HepG2 (cell line): Measurements from ENCODE around the gene ZNF48. TPM values are rescaled to one million over a fixed set of nuclear protein-coding genes. Genes with fewer than 3 reads are reported as not detected.

ENCODE experiments used
- ARID4A ChIP-seq: sonication (generic); formaldehyde crosslinking; IDR thresholded peaks from 2 replicates; pipeline ENCODE4 v1.5.0; 2020; ENCODE audit warnings: mild to moderate bottlenecking, missing genetic modification reagents, borderline replicate concordance
- EP300 ChIP-seq, 3 experiments: sonication (generic) in 1 of 3; formaldehyde crosslinking in 1 of 3; IDR thresholded peaks; 2 replicates each; pipeline versions ENCODE4 v1.5.1 to v1.6.1; 2011 to 2020; ENCODE audit warnings: low read depth in 2 of 3, low read length in 2 of 3, borderline replicate concordance in 1 of 3, improper control_type of control experiment in 1 of 3, mild to moderate bottlenecking in 1 of 3, missing genetic modification reagents in 1 of 3, moderate library complexity in 1 of 3
- ETV6 ChIP-seq: sonication (generic); formaldehyde crosslinking; conservative IDR thresholded peaks from 2 replicates; pipeline ENCODE4 v1.4.0; 2020; ENCODE audit warnings: missing genetic modification reagents
- GABPA ChIP-seq, 2 experiments: IDR thresholded peaks; 2 replicates each; pipeline ENCODE4 v1.6.1; 2011 to 2016; ENCODE audit warnings: low read depth in 2 of 2, low read length in 1 of 2, missing biosample characterization in 1 of 2, missing genetic modification characterization in 1 of 2
- HIVEP1 ChIP-seq: sonication (generic); formaldehyde crosslinking; IDR thresholded peaks from 2 replicates; pipeline ENCODE4 v1.4.0; 2020; ENCODE audit warnings: mild to moderate bottlenecking, missing genetic modification reagents
- HNF4G ChIP-seq, 2 experiments: sonication (generic) in 1 of 2; formaldehyde crosslinking in 1 of 2; IDR thresholded peaks; 2 replicates each; pipeline versions ENCODE4 v1.4.0 to v1.6.1; 2011 to 2020; ENCODE audit warnings: borderline replicate concordance in 2 of 2, low read depth in 2 of 2, mild to moderate bottlenecking in 2 of 2, low read length in 1 of 2, missing genetic modification reagents in 1 of 2, moderate library complexity in 1 of 2
- IKZF1 ChIP-seq: fragments of 450-650 bp; IDR thresholded peaks from 2 replicates; pipeline ENCODE4 v1.7.1; 2016
- KDM4B ChIP-seq: sonication (generic); formaldehyde crosslinking; IDR thresholded peaks from 2 replicates; pipeline ENCODE4 v1.4.0; 2020; ENCODE audit warnings: missing genetic modification reagents
- NR3C1 ChIP-seq: sonication (generic); formaldehyde crosslinking; IDR thresholded peaks from 2 replicates; pipeline ENCODE4 v1.4.0; 2020; ENCODE audit warnings: missing genetic modification reagents
- PHF20 ChIP-seq: sonication (generic); formaldehyde crosslinking; IDR thresholded peaks from 2 replicates; pipeline ENCODE4 v1.5.0; 2020; ENCODE audit warnings: mild to moderate bottlenecking, missing genetic modification reagents
- SRSF9 ChIP-seq: fragments of 200-400 bp; formaldehyde crosslinking; IDR thresholded peaks from 2 replicates; pipeline ENCODE4 v1.6.1; 2018; ENCODE audit warnings: borderline replicate concordance, mild to moderate bottlenecking, low read depth, low read length; ENCODE audit not compliant: insufficient read depth, poor library complexity, severe bottlenecking
- ZBTB20 ChIP-seq: sonication (generic); formaldehyde crosslinking; IDR thresholded peaks from 2 replicates; pipeline ENCODE4 v1.8.1; 2023; ENCODE audit warnings: missing genetic modification reagents, low read depth, mild to moderate bottlenecking, borderline replicate concordance
- ZNF282 ChIP-seq: fragments of 450-650 bp; IDR thresholded peaks from 2 replicates; pipeline ENCODE4 v1.6.1; 2018; ENCODE audit not compliant: partially characterized antibody
- ZNF382 ChIP-seq: sonication (generic); formaldehyde crosslinking; IDR thresholded peaks from 2 replicates; pipeline ENCODE4 v1.5.0; 2020; ENCODE audit warnings: missing genetic modification reagents, mild to moderate bottlenecking, borderline replicate concordance
- polyA plus RNA-seq, 8 experiments: library from polyadenylated mRNA; depleted of rRNA in 3 of 8; stranded (reverse) in 7 of 8; unstranded in 1 of 8; fragments of >200 nt; fragmentation: Illumina TruSeq in 4 of 8; extraction: Trizol in 4 of 8; gene quantifications; 2 replicates each; pipeline versions ENCODE4 v1.2.1 to v1.2.3, GENCODE V29; 2011 to 2016; ENCODE audit warnings: low read depth in 4 of 8, missing spikeins in 1 of 8, mixed read lengths in 1 of 8; ENCODE audit not compliant: insufficient read depth in 1 of 8
- total RNA-seq, 5 experiments: library from RNA; depleted of rRNA; stranded (reverse); fragments of >200 nt; fragmentation: Illumina TruSeq; extraction: Trizol; gene quantifications; 2 replicates each; pipeline ENCODE4 v1.2.3, GENCODE V29; 2016; ENCODE audit warnings: low read depth in 1 of 5
- TF ChIP-seq, protein P1 (sequence below): sonication (generic); formaldehyde crosslinking; IDR thresholded peaks from 2 replicates; pipeline ENCODE4 v1.8.0; 2022; ENCODE audit warnings: mild to moderate bottlenecking, missing genetic modification reagents
- TF ChIP-seq, protein P2 (sequence below): IDR thresholded peaks from 2 replicates; pipeline ENCODE4 v1.4.0; 2020; ENCODE audit warnings: mild to moderate bottlenecking, missing genetic modification reagents

ZNF48 gene
- total and polyA plus RNA-seq, 2 of the 13 experiments (the other 11 are each of a cell fraction or from before 2014, with no cell fraction given), result 9.9 to 12.3 TPM

- TF ChIP-seq ARID4A (peak; percentile 77; the same call in 1 of the 2 replicates), IKZF1 (no peak), EP300 (IDR thresholded peaks at IDR 0.05; ENCODE audit: low read depth in 2 of 2, low read length in 2 of 2) (0 out of 4 replicates have a peak, but pooled peaks of 1 of the 2 experiments have one; percentile 4), EP300 (CRISPR knock-in tag; IDR thresholded peaks at IDR 0.05; ENCODE audit: borderline replicate concordance) (no peak), HNF4G (IDR thresholded peaks at IDR 0.05; ENCODE audit: borderline replicate concordance, low read depth, low read length) (peak; percentile 6; the same call in 1 of the 2 replicates), HNF4G (CRISPR knock-in tag; IDR thresholded peaks at IDR 0.05; ENCODE audit: borderline replicate concordance, low read depth) (no peak), ZNF382 (CRISPR knock-in tag) (no peak), SRSF9 (no peak), PHF20 (CRISPR knock-in tag) (no peak; the same call in 1 of the 2 replicates), KDM4B (CRISPR knock-in tag) (no peak), HIVEP1 (0 out of 2 replicates have a peak, but pooled peaks have one; percentile 12), ZNF282 (no peak), NR3C1 (CRISPR knock-in tag) (no peak), GABPA (IDR thresholded peaks at IDR 0.05; ENCODE audit: low read depth, low read length) (no peak), GABPA (CRISPR knock-in tag; IDR thresholded peaks at IDR 0.05; ENCODE audit: low read depth) (peak; percentile 67), ETV6 (CRISPR knock-in tag) (peak; percentile 78; the same call in 1 of the 2 replicates), ZBTB20 (CRISPR knock-in tag) (peak; percentile 38; the same call in 1 of the 2 replicates)
- TF ChIP-seq, protein P1, sequence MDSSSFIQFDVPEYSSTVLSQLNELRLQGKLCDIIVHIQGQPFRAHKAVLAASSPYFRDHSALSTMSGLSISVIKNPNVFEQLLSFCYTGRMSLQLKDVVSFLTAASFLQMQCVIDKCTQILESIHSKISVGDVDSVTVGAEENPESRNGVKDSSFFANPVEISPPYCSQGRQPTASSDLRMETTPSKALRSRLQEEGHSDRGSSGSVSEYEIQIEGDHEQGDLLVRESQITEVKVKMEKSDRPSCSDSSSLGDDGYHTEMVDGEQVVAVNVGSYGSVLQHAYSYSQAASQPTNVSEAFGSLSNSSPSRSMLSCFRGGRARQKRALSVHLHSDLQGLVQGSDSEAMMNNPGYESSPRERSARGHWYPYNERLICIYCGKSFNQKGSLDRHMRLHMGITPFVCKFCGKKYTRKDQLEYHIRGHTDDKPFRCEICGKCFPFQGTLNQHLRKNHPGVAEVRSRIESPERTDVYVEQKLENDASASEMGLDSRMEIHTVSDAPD (CRISPR knock-in tag), result no peak
- TF ChIP-seq, protein P2, sequence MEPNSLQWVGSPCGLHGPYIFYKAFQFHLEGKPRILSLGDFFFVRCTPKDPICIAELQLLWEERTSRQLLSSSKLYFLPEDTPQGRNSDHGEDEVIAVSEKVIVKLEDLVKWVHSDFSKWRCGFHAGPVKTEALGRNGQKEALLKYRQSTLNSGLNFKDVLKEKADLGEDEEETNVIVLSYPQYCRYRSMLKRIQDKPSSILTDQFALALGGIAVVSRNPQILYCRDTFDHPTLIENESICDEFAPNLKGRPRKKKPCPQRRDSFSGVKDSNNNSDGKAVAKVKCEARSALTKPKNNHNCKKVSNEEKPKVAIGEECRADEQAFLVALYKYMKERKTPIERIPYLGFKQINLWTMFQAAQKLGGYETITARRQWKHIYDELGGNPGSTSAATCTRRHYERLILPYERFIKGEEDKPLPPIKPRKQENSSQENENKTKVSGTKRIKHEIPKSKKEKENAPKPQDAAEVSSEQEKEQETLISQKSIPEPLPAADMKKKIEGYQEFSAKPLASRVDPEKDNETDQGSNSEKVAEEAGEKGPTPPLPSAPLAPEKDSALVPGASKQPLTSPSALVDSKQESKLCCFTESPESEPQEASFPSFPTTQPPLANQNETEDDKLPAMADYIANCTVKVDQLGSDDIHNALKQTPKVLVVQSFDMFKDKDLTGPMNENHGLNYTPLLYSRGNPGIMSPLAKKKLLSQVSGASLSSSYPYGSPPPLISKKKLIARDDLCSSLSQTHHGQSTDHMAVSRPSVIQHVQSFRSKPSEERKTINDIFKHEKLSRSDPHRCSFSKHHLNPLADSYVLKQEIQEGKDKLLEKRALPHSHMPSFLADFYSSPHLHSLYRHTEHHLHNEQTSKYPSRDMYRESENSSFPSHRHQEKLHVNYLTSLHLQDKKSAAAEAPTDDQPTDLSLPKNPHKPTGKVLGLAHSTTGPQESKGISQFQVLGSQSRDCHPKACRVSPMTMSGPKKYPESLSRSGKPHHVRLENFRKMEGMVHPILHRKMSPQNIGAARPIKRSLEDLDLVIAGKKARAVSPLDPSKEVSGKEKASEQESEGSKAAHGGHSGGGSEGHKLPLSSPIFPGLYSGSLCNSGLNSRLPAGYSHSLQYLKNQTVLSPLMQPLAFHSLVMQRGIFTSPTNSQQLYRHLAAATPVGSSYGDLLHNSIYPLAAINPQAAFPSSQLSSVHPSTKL (CRISPR knock-in tag), result peak; percentile 42; the same call in 1 of the 2 replicates
Measured at GRCh38 chr16:30409125-30410060, 14.2 kb downstream of the ZNF48 start (continued).
